WTC11 (cell line): Measurements from ENCODE around the gene OR51E1. TPM values are rescaled to one million over a fixed set of nuclear protein-coding genes. Genes with fewer than 3 reads are reported as not detected.

Source experiments
- ATAC-seq: fragments of 200-7000 bp; cut with Tn5 transposase; 2 replicates; pipeline ENCODE4 v1.10.0; 2021; ENCODE audit warnings: mild to moderate bottlenecking, moderate library complexity
- CTCF ChIA-PET: fragments of 300-600 bp; sonication (Branson Sonifier 250); formaldehyde crosslinking; loops from one replicate; lab custom pipeline; 2021; ENCODE audit warnings: antibody characterized with exemption; lab: Charles Lee
- POLR2A ChIA-PET: fragments of 350-600 bp; sonication (Branson Sonifier 250); formaldehyde crosslinking; loops from one replicate; lab custom pipeline; 2021; ENCODE audit warnings: antibody characterized with exemption; lab: Charles Lee
- DNase-seq: peaks from one replicate; pipeline ENCODE4 v3.0.0; 2021; ENCODE audit warnings: low spot score
- H3K27ac Mint-ChIP-seq: 2 replicates; pipeline ENCODE4 v1.8.0; 2021; ENCODE audit warnings: mixed read lengths
- H3K27me3 Mint-ChIP-seq: 2 replicates; pipeline ENCODE4 v1.8.0; 2021; ENCODE audit warnings: low read depth, mild to moderate bottlenecking, moderate library complexity, mixed read lengths
- H3K36me3 Mint-ChIP-seq: 2 replicates; pipeline ENCODE4 v1.8.0; 2021; ENCODE audit warnings: mixed read lengths
- H3K4me1 Mint-ChIP-seq: 2 replicates; pipeline ENCODE4 v1.8.0; 2022; ENCODE audit warnings: mixed read lengths
- H3K4me3 Mint-ChIP-seq: 2 replicates; pipeline ENCODE4 v1.8.0; 2021; ENCODE audit warnings: mild to moderate bottlenecking, moderate library complexity, mixed read lengths
- H3K9me3 Mint-ChIP-seq: 2 replicates; pipeline ENCODE4 v1.8.0; 2021; ENCODE audit warnings: mixed read lengths
- CREM ChIP-seq: sonication (generic); formaldehyde crosslinking; IDR thresholded peaks from 2 replicates; pipeline ENCODE4 v1.8.1; 2022; ENCODE audit warnings: mild to moderate bottlenecking, missing genetic modification reagents, moderate library complexity
- ELF4 ChIP-seq: sonication (generic); formaldehyde crosslinking; IDR thresholded peaks from 2 replicates; pipeline ENCODE4 v1.8.1; 2022; ENCODE audit warnings: low read depth, mild to moderate bottlenecking, moderate library complexity, missing genetic modification reagents
- FOXP1 ChIP-seq: sonication (generic); formaldehyde crosslinking; IDR thresholded peaks from 2 replicates; pipeline ENCODE4 v1.8.0; 2022; ENCODE audit warnings: missing genetic modification reagents, mild to moderate bottlenecking, moderate library complexity, borderline replicate concordance
- IRF2 ChIP-seq: sonication (generic); formaldehyde crosslinking; IDR thresholded peaks from 2 replicates; pipeline ENCODE4 v1.8.0; 2022; ENCODE audit warnings: low read depth, missing genetic modification reagents, borderline replicate concordance
- MXD4 ChIP-seq: fragments of 250-450 bp; sonication (Bioruptor Pico); IDR thresholded peaks from 2 replicates; pipeline ENCODE4 v1.8.0; 2021; ENCODE audit warnings: mild to moderate bottlenecking, moderate library complexity, borderline replicate concordance
- NFATC4 ChIP-seq: fragments of 250-450 bp; sonication (Bioruptor Pico); IDR thresholded peaks from 2 replicates; pipeline ENCODE4 v1.9.0; 2021; ENCODE audit warnings: mild to moderate bottlenecking
- NR1H2 ChIP-seq: sonication (generic); formaldehyde crosslinking; IDR thresholded peaks from 2 replicates; pipeline ENCODE4 v1.9.0; 2021; ENCODE audit warnings: mild to moderate bottlenecking, moderate library complexity, missing genetic modification reagents
- OVOL2 ChIP-seq: fragments of 250-450 bp; sonication (Bioruptor Pico); IDR thresholded peaks from 2 replicates; pipeline ENCODE4 v1.9.0; 2021; ENCODE audit warnings: mild to moderate bottlenecking, borderline replicate concordance
- RORB ChIP-seq: fragments of 250-450 bp; sonication (Bioruptor Pico); IDR thresholded peaks from 2 replicates; pipeline ENCODE4 v1.9.0; 2021; ENCODE audit warnings: mild to moderate bottlenecking
- TCF7 ChIP-seq: sonication (generic); formaldehyde crosslinking; IDR thresholded peaks from 2 replicates; pipeline ENCODE4 v1.8.0; 2022; ENCODE audit warnings: mild to moderate bottlenecking, low read depth, missing genetic modification reagents, moderate library complexity
- ZNF396 ChIP-seq: fragments of 250-450 bp; sonication (Bioruptor Pico); IDR thresholded peaks from 2 replicates; pipeline ENCODE4 v1.8.0; 2021; ENCODE audit warnings: mild to moderate bottlenecking, moderate library complexity, borderline replicate concordance
- total RNA-seq: library from RNA; stranded (reverse); gene quantifications from 3 replicates; pipeline ENCODE4 v1.2.3, GENCODE V29; 2021
- TF ChIP-seq, protein P1 (sequence below): fragments of 250-450 bp; sonication (Bioruptor Pico); IDR thresholded peaks from 2 replicates; pipeline ENCODE4 v1.9.0; 2021; ENCODE audit warnings: moderate library complexity, mild to moderate bottlenecking, inconsistent platforms, borderline replicate concordance
- TF ChIP-seq, protein P2 (sequence below): sonication (generic); formaldehyde crosslinking; IDR thresholded peaks from 2 replicates; pipeline ENCODE4 v1.8.0; 2022; ENCODE audit warnings: missing genetic modification reagents
- TF ChIP-seq, protein P3 (sequence below): sonication (generic); formaldehyde crosslinking; IDR thresholded peaks from 2 replicates; pipeline ENCODE4 v1.8.1; 2022; ENCODE audit warnings: low read depth, missing genetic modification reagents, borderline replicate concordance
- TF ChIP-seq, protein P4 (sequence below): fragments of 250-450 bp; sonication (Bioruptor Pico); conservative IDR thresholded peaks from 2 replicates; pipeline ENCODE4 v1.9.0; 2021; ENCODE audit warnings: mild to moderate bottlenecking
- TF ChIP-seq, protein P5 (sequence below): sonication (generic); formaldehyde crosslinking; IDR thresholded peaks from 2 replicates; pipeline ENCODE4 v1.8.1; 2023; ENCODE audit warnings: mild to moderate bottlenecking, moderate library complexity, missing genetic modification reagents
- TF ChIP-seq, protein P6 (sequence below): sonication (generic); formaldehyde crosslinking; IDR thresholded peaks from 2 replicates; pipeline ENCODE4 v1.8.1; 2022; ENCODE audit warnings: low read depth, mild to moderate bottlenecking, moderate library complexity, missing genetic modification reagents, borderline replicate concordance
- TF ChIP-seq, protein P7 (sequence below): sonication (generic); formaldehyde crosslinking; IDR thresholded peaks from 2 replicates; pipeline ENCODE4 v1.8.0; 2022; ENCODE audit warnings: mild to moderate bottlenecking, missing genetic modification reagents
- TF ChIP-seq, protein P8 (sequence below): sonication (generic); formaldehyde crosslinking; IDR thresholded peaks from 2 replicates; pipeline ENCODE4 v1.8.1; 2022; ENCODE audit warnings: missing genetic modification reagents, borderline replicate concordance

OR51E1 gene
- total RNA-seq, 1 experiment from 2014 or later, result not detected

DNA sequence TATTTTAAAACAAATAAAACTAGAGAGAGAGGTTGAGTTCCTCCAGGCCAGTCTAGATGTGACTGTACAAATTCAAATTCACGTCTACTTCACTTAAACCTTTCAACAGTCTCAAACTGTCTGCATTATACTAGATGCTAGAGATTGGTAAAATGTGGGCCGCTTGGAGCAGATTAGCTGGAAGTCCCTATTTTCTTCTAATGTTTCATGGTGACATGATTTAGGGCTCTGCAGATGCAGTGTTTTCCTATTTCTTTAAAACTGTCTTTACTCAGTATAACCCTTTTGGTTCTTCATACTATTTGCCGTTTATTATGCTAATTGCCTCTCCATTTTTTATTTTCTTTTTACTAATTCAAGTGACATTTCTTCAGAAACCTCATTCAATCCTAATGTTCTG lies 20.4 kb downstream of the OR51E1 start:
- H3K27ac Mint-ChIP-seq, result no peak overlapping the region
- H3K9me3 Mint-ChIP-seq, result no peaks in the 10 kb centered on the region
- peaks cover 12% of the 10 kb centered on the region for H3K4me1 Mint-ChIP-seq
- ChIA-PET CTCF (no interaction called here), POLR2A (no interaction called here)
- TF ChIP-seq NFATC4 (CRISPR knock-in tag) (no peak), NR1H2 (no peak), FOXP1 (CRISPR knock-in tag) (no peak), MXD4 (CRISPR knock-in tag) (no peak), ZNF396 (CRISPR knock-in tag) (no peak), RORB (CRISPR knock-in tag) (no peak), OVOL2 (no peak)
- TF ChIP-seq, protein P1, sequence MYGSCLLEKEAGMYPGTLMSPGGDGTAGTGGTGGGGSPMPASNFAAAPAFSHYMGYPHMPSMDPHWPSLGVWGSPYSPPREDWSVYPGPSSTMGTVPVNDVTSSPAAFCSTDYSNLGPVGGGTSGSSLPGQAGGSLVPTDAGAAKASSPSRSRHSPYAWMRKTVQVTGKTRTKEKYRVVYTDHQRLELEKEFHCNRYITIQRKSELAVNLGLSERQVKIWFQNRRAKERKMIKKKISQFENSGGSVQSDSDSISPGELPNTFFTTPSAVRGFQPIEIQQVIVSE, result no peak
- TF ChIP-seq, protein P2, sequence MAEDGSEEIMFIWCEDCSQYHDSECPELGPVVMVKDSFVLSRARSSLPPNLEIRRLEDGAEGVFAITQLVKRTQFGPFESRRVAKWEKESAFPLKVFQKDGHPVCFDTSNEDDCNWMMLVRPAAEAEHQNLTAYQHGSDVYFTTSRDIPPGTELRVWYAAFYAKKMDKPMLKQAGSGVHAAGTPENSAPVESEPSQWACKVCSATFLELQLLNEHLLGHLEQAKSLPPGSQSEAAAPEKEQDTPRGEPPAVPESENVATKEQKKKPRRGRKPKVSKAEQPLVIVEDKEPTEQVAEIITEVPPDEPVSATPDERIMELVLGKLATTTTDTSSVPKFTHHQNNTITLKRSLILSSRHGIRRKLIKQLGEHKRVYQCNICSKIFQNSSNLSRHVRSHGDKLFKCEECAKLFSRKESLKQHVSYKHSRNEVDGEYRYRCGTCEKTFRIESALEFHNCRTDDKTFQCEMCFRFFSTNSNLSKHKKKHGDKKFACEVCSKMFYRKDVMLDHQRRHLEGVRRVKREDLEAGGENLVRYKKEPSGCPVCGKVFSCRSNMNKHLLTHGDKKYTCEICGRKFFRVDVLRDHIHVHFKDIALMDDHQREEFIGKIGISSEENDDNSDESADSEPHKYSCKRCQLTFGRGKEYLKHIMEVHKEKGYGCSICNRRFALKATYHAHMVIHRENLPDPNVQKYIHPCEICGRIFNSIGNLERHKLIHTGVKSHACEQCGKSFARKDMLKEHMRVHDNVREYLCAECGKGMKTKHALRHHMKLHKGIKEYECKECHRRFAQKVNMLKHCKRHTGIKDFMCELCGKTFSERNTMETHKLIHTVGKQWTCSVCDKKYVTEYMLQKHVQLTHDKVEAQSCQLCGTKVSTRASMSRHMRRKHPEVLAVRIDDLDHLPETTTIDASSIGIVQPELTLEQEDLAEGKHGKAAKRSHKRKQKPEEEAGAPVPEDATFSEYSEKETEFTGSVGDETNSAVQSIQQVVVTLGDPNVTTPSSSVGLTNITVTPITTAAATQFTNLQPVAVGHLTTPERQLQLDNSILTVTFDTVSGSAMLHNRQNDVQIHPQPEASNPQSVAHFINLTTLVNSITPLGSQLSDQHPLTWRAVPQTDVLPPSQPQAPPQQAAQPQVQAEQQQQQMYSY (CRISPR knock-in tag), result no peak
- TF ChIP-seq, protein P3, sequence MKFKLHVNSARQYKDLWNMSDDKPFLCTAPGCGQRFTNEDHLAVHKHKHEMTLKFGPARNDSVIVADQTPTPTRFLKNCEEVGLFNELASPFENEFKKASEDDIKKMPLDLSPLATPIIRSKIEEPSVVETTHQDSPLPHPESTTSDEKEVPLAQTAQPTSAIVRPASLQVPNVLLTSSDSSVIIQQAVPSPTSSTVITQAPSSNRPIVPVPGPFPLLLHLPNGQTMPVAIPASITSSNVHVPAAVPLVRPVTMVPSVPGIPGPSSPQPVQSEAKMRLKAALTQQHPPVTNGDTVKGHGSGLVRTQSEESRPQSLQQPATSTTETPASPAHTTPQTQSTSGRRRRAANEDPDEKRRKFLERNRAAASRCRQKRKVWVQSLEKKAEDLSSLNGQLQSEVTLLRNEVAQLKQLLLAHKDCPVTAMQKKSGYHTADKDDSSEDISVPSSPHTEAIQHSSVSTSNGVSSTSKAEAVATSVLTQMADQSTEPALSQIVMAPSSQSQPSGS, result no peak
- TF ChIP-seq, protein P4, sequence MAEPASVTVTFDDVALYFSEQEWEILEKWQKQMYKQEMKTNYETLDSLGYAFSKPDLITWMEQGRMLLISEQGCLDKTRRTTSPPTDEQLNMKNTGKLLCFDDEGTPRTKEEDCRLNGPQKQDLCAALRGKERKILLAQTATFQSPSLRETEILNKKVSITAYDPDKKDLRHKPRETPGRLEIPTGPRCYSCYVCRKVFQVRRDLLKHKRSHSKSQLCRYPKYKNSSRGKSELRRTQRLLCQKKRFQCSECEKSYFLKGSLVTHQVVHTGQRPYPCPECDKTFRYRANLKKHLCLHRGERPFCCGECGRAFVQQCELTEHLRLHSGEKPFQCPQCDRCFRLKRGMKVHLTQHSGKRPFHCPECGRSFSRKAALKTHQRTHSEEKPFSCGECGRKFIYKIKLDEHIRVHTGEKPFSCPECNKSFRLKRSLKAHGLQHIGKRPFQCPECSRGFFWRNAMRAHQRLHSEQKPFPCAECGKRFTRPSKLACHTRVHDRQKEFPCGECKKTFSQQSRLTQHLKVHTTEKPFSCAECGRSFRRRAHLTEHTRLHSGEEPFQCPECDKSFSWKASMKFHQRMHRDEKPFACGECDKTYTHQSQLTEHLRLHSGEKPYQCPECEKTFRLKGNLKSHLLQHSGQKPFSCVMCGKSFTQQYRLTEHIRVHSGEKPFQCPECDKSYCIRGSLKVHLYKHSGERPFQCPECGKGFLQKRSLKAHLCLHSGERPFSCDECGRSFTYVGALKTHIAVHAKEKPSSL (CRISPR knock-in tag), result no peak
- DNase-seq, result no peak
- H3K27me3 Mint-ChIP-seq, result no peaks in the 10 kb centered on the region
- ATAC-seq, result no peak
- no peak overlapping the region for H3K4me3 Mint-ChIP-seq
- no peaks in the 10 kb centered on the region for H3K36me3 Mint-ChIP-seq

DNA sequence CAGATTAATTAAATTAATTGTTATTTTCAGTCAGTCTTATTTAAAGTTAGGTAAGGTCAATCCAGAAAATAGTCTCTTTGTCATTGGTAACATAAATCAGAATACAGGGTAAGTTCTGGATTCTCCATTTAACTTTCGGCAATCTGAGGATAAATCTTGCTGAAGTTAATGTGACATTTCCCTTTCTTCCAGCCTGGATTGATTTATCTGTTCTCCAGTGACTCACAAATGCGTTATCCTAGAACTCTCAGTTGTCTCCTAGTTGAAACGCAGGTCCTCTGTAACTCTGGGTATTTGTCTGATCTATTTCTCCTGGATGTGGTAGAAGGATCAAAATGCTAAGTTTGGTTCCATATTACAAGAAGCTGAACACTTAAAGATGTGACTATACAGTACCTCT lies 21.0 kb downstream of the OR51E1 start:
- CTCF ChIA-PET, result no interaction called here
- H3K9me3 Mint-ChIP-seq, result no peaks in the 10 kb centered on the region
- DNase-seq (no peak), ATAC-seq (no peak)
- H3K36me3 Mint-ChIP-seq, result no peaks in the 10 kb centered on the region
- no peaks in the 10 kb centered on the region for H3K27me3 Mint-ChIP-seq
- POLR2A ChIA-PET, result no interaction called here
- peaks cover 12% of the 10 kb centered on the region for H3K4me1 Mint-ChIP-seq
- no peak overlapping the region for H3K4me3 Mint-ChIP-seq
- no peak overlapping the region for H3K27ac Mint-ChIP-seq
- TF ChIP-seq CREM (CRISPR knock-in tag) (no peak), IRF2 (CRISPR knock-in tag) (no peak), ELF4 (no peak), TCF7 (no peak)
- TF ChIP-seq, protein P5, sequence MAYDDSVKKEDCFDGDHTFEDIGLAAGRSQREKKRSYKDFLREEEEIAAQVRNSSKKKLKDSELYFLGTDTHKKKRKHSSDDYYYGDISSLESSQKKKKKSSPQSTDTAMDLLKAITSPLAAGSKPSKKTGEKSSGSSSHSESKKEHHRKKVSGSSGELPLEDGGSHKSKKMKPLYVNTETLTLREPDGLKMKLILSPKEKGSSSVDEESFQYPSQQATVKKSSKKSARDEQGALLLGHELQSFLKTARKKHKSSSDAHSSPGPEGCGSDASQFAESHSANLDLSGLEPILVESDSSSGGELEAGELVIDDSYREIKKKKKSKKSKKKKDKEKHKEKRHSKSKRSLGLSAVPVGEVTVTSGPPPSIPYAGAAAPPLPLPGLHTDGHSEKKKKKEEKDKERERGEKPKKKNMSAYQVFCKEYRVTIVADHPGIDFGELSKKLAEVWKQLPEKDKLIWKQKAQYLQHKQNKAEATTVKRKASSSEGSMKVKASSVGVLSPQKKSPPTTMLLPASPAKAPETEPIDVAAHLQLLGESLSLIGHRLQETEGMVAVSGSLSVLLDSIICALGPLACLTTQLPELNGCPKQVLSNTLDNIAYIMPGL (CRISPR knock-in tag), result no peak
- TF ChIP-seq, protein P6, sequence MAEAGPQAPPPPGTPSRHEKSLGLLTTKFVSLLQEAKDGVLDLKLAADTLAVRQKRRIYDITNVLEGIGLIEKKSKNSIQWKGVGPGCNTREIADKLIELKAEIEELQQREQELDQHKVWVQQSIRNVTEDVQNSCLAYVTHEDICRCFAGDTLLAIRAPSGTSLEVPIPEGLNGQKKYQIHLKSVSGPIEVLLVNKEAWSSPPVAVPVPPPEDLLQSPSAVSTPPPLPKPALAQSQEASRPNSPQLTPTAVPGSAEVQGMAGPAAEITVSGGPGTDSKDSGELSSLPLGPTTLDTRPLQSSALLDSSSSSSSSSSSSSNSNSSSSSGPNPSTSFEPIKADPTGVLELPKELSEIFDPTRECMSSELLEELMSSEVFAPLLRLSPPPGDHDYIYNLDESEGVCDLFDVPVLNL (CRISPR knock-in tag), result no peak
- TF ChIP-seq, protein P7, sequence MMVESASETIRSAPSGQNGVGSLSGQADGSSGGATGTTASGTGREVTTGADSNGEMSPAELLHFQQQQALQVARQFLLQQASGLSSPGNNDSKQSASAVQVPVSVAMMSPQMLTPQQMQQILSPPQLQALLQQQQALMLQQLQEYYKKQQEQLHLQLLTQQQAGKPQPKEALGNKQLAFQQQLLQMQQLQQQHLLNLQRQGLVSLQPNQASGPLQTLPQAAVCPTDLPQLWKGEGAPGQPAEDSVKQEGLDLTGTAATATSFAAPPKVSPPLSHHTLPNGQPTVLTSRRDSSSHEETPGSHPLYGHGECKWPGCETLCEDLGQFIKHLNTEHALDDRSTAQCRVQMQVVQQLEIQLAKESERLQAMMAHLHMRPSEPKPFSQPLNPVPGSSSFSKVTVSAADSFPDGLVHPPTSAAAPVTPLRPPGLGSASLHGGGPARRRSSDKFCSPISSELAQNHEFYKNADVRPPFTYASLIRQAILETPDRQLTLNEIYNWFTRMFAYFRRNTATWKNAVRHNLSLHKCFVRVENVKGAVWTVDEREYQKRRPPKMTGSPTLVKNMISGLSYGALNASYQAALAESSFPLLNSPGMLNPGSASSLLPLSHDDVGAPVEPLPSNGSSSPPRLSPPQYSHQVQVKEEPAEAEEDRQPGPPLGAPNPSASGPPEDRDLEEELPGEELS (CRISPR knock-in tag), result no peak
- TF ChIP-seq, protein P8, sequence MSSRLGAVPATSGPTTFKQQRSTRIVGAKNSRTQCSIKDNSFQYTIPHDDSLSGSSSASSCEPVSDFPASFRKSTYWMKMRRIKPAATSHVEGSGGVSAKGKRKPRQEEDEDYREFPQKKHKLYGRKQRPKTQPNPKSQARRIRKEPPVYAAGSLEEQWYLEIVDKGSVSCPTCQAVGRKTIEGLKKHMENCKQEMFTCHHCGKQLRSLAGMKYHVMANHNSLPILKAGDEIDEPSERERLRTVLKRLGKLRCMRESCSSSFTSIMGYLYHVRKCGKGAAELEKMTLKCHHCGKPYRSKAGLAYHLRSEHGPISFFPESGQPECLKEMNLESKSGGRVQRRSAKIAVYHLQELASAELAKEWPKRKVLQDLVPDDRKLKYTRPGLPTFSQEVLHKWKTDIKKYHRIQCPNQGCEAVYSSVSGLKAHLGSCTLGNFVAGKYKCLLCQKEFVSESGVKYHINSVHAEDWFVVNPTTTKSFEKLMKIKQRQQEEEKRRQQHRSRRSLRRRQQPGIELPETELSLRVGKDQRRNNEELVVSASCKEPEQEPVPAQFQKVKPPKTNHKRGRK (CRISPR knock-in tag), result no peak
